NCI-H128 (cell line): ENCODE results near the gene JAGN1.
A peak's percentile ranks its signal among the peaks of the same experiment; 100 is the strongest.
"Not testable (repeated sequence)": the region's sequence is repeated elsewhere in the genome, so short reads cannot be mapped to it uniquely, and the experiment has no call there.

Source experiments
- DNase-seq: peaks from one replicate; lab custom pipeline; 2025; ENCODE audit not compliant: unreplicated experiment; lab: John Stamatoyannopoulos, UW

The JAGN1 gene

GRCh38 chr3:9897408-9898372 lies 7.3 kb downstream of the JAGN1 start:
- no peak for DNase-seq

GRCh38 chr3:9898467-9899241 lies 8.2 kb downstream of the JAGN1 start:
- no peak for DNase-seq

- DNase-seq: no peak
Measured at GRCh38 chr3:9899289-9899791, 8.9 kb downstream of the JAGN1 start.

GRCh38 chr3:9900965-9901415 lies 10.6 kb downstream of the JAGN1 start:
- DNase-seq: not testable (repeated sequence)

GRCh38 chr3:9901967-9902366 lies 11.6 kb downstream of the JAGN1 start:
- no peak for DNase-seq

- DNase-seq: no peak
Measured at GRCh38 chr3:9902372-9903237, 12.2 kb downstream of the JAGN1 start, which contains the start of gene IL17RE. IL17RE (plus strand) TSS chr3:9902848; CDS start chr3:9902933, 85 bp downstream.

GRCh38 chr3:9903238-9903624 lies 12.8 kb downstream of the JAGN1 start:
- DNase-seq: no peak

- DNase-seq: no peak
Measured at GRCh38 chr3:9903904-9904303, 13.5 kb downstream of the JAGN1 start.

- DNase-seq: no peak
Measured at GRCh38 chr3:9906480-9906879, 16.1 kb downstream of the JAGN1 start.

GRCh38 chr3:9908286-9908685 lies 17.9 kb downstream of the JAGN1 start:
- DNase-seq: no peak

GRCh38 chr3:9909221-9910013 lies 19.0 kb downstream of the JAGN1 start:
- DNase-seq: no peak

GRCh38 chr3:9911863-9912262 lies 21.5 kb downstream of the JAGN1 start:
- DNase-seq: no peak

GRCh38 chr3:9912294-9912935 lies 22.0 kb downstream of the JAGN1 start:
- no peak for DNase-seq

GRCh38 chr3:9913601-9914000 lies 23.2 kb downstream of the JAGN1 start:
- no peak for DNase-seq

GRCh38 chr3:9914011-9914410 lies 23.6 kb downstream of the JAGN1 start:
- no peak for DNase-seq

GRCh38 chr3:9914559-9915253 lies 24.3 kb downstream of the JAGN1 start:
- DNase-seq: no peak

GRCh38 chr3:9915254-9916141 lies 25.1 kb downstream of the JAGN1 start:
- peak; percentile 6 for DNase-seq

- no peak for DNase-seq
Measured at GRCh38 chr3:9916346-9916733, 25.9 kb downstream of the JAGN1 start.
